OCI-LY3 (cell line): Measurements from ENCODE around the gene WWOX.

Source experiments
- CTCF ChIP-seq: fragments of 200-600, 300-600 bp; sonication (generic); IDR thresholded peaks from 2 replicates; pipeline ENCODE4 v1.5.1; 2014; ENCODE audit warnings: antibody characterized with exemption, low read length, low read depth
- EZH2phosphoT487 ChIP-seq: fragments of 200-600 bp; shearing (Covaris generic); IDR thresholded peaks from 2 replicates; pipeline ENCODE4 v1.6.1; 2018; ENCODE audit warnings: antibody characterized with exemption, mixed run types, low read depth

- TF ChIP-seq CTCF, result no peak
- TF ChIP-seq EZH2phosphoT487, result no peak
Measured at GRCh38 chr16:78877114-78877655, 777.7 kb downstream of the WWOX start.
